Inflammatory macrophage treated with lipopolysaccharide for 4 hours (primary cell): ENCODE data around the gene RPS26.
"Not testable (repeated sequence)": the region's sequence is repeated elsewhere in the genome, so short reads cannot be mapped to it uniquely, and the experiment has no call there.

Source experiments
- DNase-seq: peaks from one replicate; pipeline ENCODE4 v3.0.0-alpha.2; 2020

RPS26 gene

DNA sequence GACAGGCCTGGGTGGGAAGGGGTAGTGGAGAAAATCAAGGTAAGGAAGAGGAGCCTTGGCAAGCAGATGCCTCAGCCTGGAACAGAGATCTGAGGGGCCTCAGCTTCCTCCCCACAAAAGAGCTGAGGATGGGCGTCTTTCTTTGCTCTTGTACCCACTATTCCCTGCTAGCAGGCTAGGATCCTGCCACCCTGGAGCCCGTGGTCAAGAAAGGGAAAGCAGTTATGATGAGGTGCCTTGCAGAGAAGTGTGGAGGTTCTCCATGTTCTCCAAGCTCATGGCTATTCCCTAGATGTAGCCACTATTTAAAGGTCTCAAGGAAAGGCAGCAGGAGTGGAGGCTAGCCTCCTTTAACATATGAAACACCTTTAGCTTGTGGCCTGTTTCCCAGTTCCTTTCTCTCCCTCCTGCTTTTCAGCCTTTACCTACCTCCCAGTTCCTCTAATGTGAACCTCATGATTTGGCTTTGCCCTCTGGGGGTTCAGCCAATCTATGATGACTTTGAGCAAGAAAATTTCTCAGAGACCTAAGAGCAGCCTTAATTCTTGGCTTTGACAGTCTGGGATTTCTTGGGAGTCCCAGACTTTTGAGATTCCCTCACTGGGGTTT lies 19.7 kb upstream of the RPS26 start:
- DNase-seq, result no peak

DNA sequence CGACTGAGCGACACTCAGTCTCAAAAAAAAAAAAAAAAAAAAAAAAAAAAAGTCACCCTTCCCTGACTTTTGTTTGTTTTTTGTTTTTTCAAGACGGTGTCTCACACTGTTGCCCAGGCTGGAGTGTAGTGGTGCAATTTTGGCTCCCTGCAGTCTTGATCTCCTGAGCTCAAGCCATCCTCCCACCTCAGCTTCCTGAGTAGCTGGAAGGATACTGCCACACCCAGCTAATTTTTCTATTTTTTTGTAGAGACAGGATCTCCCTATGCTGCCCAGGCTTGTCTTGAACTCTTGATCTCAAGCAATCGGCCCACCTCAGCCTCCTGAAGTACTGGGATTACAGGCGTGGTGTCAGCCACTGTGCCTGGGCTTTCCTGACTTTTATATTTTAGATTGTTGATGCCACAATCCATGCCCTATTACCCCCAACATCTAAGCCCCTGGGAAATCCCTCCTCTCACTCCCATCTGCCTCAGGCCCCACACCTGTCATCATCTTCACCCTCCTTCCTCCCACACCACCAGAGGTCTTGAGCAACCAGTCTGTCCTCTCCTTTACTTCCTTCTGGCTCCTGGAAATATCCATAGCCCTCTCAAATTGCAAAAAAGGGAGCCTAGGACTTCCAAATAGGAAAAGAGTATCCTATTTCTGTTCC lies 13.1 kb upstream of the RPS26 start:
- no peak for DNase-seq

DNA sequence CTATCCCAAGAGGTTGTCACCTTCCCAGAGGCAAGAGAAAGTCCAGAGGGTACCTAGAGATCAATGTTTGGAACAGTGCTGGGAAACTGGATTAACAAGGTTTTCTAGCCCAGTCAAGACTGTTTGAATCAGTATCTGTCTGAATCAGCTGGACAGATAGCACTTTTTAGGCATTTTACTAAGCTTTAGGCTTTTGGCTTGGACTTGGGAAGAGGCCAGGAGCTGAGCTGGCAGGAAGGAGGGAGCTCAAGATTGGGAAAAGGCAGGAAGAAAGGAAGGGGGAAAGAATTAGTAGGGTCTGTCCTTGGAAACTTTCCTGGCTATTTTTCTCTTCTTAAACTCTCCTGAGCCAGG lies 12.6 kb upstream of the RPS26 start:
- no peak for DNase-seq

DNA sequence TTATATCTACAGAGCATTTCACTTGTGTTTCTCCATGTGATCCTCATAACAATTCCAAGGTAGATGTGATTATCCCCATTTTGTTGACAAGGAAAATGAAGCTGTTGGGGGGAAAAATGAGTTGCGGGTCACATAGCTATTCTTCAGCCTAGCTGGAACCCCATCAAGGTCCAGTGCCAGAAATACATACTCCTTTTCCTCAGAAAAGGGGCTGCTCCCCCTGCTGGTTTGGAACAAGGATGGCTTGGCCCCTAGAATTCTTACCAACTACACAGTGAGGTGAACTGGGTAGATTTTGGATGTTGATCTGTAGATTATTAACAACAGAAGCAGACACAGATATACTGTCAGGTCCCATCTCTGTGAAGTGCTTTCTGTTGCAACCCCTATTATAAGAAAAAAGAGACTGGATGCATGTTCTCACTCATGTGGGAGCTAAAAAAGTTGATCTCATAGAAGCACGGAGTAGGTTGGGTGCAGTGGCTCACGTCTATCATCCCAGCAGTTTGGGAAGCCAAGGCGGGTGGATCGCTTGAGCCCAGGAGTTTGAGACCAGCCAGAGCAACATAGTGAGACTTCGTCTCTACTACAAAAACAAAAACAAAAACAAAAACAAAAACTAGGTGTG lies 11.9 kb upstream of the RPS26 start:
- peak; percentile 62 for DNase-seq

DNA sequence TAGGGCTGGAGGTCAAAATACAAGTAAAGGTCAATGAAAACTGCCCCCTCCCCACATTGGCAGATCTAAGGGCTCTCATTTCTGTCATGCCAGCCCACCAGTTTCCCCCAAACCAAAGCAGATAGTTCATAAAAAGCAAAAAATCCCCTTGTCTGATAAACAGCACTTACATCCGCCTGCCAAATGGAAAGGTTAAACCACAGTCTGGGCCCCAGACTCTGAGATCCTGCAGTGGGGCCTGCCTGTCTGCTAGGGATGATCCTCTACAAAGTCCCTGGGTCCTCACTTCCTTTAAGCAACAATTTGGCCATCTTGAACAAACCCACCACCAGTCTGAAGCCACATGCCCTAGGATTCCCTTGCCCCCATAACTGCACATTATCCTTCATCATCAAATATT lies 9.7 kb upstream of the RPS26 start:
- DNase-seq, result no peak

DNA sequence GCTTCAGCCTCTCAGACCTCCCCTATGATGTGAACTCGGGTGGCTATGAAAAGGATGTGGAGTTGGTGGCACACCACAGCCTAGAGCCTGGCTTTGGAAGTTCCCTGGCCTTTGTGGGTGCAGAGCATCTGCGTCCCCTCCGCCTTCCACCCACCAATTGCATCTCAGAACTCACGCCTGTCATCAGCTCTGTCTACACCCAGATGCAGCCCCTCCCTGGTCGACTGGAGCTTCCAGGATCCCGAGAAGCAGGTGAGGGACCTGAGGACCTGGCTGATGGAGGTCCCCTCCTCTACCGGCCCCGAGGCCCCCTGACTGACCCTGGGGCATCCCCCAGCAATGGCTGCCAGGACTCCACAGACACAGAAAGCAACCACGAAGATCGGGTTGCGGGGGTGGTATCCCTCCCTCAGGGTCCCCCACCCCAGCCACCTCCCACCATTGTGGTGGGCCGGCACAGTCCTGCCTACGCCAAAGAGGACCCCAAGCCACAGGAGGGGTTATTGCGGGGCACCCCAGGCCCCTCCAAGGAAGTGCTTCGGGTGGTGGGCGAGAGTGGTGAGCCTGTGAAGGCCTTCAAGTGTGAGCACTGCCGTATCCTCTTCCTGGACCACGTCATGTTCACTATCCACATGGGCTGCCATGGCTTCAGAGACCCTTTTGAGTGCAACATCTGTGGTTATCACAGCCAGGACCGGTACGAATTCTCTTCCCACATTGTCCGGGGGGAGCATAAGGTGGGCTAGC lies 7.0 kb upstream of the RPS26 start:
- DNase-seq, result no peak

DNA sequence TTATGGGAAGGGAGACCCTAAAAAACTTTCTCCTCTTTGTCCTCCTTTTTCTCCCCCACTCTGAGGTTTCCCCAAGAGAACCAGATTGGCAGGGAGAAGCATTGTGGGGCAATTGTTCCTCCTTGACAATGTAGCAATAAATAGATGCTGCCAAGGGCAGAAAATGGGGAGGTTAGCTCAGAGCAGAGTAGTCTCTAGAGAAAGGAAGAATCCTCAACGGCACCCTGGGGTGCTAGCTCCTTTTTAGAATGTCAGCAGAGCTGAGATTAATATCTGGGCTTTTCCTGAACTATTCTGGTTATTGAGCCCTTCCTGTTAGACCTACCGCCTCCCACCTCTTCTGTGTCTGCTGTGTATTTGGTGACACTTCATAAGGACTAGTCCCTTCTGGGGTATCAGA lies 4.6 kb upstream of the RPS26 start:
- DNase-seq, result no peak

DNA sequence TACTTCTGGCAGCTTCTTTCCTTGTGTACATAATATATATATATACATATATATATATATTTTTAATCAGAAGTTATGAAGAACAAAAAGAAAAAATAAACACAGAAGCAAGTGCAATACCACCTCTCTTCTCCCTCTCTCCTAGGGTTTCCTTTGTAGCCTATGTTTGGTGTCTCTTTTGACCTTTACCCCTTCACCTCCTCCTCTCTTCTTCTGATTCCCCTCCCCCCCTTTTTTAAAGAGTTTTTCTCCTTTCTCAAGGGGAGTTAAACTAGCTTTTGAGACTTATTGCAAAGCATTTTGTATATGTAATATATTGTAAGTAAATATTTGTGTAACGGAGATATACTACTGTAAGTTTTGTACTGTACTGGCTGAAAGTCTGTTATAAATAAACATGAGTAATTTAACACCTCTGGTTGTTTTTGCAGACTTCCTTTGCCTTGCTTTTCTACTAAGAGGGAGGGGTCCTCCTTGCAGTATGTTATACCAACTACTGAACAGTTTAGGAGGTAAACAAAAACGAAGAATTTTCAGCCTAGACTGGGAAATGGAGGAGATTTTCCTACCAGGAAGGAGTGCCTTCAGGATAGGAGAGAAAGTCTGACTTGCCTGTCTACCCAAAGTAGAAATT lies 3.6 kb upstream of the RPS26 start:
- DNase-seq, result no peak

DNA sequence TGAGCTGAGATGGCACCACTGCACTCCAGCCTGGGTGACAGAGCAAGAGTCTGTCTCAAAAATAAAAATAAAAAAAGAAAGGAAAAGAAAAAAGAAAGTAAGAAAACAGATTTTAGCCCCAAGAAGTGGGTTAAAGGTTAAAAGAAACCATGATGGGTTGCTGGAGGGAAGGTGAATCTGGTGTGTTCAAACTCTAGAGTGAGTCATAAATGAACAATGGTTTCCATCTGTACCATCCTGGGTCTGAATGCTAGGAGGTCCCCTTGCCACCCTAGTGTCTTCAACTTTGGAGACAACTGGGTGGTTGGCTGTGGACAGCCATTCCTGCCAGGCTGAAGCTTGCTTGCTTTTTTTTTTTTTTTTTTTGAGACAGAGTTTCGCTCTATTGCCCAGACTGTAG lies 1.6 kb upstream of the RPS26 start:
- DNase-seq, result no peak

DNA sequence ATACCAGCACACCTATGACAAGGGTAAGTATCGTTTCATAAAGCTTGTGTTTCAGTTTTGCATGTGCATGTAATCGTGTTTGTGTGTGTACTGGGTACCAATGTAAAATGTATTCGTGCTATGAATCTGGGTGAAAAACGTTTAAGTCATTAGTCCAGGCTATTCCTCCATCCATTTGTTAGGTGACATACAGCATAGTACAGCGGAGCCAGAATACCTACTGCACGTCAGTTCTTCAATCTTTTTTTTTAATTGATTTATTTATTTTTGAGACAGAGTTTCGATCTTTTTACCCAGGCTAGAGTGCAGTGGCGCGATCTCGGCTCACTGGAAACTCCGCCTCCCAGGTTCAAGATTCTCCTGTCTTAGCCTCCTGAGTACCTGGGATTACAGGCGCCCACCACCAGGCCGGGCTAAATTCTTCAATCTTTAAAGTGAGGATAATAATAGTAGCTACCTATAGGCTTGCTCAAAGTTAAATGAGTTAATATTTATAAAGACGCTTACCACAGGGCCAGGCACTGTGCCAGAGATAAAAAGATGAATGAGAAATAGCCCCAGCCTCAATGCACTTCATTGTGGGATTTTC lies 661 bp upstream of the RPS26 start:
- no peak for DNase-seq

DNA sequence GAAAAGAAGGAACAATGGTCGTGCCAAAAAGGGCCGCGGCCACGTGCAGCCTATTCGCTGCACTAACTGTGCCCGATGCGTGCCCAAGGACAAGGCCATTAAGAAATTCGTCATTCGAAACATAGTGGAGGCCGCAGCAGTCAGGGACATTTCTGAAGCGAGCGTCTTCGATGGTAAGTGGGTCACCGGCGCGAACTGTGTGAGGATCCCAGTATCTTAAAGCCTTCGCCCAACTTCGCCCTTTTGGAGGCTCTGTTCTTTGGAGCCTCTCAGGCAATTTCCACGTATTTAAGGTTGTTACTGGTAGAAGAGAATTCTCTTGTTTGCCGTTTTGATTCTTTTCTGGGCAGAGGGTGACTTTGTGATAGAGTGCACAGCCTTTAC lies 704 bp downstream of the RPS26 start:
- not testable (repeated sequence) for DNase-seq

DNA sequence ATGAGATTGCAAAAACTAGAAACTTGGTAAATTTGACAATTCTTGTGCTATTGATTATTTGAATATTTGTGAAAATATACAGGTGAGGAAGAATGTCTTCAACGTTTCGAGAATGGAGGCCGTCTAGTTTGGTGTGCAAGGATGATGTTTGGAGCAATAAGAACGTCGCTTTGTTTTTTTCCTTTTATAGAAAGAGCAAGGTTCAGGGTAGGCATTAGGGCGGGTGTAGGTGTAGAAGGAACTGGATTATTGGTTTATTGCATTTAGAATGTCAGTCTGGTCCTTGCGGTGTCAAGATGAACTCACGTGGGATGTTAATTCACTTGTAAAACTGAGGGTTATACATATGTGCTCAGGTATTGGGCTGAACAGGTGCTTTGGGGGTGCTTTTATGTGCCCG lies 1.1 kb downstream of the RPS26 start:
- DNase-seq, result no peak

DNA sequence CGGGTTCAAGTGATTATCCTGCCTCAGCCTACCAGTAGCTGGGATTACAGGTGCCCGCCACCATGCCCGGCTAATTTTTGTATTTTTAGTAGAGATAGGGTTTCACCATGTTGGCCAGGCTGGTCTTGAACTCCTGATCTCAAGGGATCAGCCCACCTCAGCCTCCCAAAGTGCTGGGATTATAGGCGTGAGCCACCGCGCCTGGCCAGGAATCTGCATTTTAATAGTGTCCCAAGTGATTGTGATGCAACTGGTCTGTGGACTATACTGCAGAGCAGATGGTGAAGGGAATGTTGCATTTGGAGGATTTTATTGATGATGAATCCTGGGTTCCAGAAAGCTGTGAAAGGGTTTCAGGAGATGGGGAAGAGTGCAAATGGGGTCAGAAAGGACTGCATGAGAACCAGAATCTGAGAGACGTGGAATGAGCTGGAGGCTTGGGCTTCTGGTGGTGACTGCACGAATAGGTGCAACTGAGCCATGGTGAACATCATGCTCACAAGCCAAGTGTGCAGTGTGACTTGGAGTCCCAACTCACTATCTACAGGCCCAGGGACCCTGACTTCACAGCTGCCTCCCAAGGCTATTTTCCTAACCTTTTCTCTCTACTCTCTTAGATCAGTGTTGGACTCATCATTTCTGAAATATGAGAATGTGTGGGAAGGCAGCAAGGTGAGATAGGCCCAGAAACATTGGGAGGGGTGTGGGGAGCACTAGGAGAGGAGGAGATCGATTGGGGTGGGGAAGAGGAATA lies 4.5 kb downstream of the RPS26 start:
- DNase-seq, result no peak

DNA sequence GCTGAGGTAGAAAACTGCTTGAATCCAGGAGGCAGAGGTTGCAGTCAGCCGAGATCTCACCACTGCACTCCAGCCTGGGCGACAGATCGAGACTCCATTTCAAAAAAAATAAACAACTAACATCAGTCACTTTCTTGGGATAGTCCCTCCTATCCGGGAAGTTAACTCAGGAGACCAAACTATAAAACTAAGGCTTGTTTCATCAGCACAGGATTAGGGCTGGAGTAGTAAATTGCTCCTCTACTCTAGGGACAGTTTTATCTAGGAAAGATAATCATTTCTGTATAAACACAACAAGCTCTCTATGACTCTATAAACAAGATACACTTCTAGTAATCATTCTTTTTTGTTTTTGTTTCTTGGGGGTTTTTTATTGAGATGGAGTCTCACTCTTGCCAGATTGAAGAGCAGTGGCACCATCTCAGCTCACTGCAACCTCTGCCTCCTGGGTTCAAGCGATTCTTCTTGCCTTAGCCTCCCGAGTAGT lies 11.7 kb downstream of the RPS26 start:
- DNase-seq, result no peak

DNA sequence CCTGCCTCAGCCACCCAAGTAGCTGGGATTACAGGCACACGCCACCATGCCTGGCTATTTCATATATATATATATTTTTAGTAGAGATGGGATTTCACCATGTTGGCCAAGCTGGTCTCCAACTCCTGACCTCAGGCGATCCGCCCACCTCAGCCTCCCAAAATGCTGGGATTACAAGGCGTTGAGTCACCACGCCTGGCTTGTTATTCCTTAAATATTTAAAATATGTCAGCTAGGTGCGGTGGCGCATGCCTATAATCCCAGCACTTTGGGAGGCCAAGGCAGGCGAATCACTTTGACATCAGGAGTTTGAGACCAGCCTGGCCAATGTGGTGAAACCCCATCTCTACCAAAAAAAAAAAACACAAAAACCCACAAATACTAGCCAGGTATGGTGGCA lies 18.2 kb downstream of the RPS26 start:
- DNase-seq, result not testable (repeated sequence)

DNA sequence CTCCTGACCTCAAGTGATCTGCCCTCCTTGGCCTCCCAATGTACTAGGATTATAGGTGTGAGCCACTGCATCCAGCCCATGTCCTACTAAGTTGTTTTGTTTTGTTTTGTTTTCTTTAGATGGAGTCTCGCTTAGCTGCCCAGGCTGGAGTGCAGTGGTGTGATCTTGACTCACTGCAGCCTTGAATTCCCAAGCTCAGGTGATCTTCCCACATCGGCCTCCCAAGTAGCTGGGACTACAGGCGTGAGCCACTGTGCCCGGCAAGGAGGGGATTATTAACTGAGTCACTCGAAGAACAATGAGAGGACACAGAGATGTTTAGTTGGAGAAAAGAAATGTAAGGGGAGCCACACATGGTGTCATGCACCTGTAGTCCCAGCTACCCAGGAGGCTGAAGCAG lies 20.3 kb downstream of the RPS26 start:
- no peak for DNase-seq

DNA sequence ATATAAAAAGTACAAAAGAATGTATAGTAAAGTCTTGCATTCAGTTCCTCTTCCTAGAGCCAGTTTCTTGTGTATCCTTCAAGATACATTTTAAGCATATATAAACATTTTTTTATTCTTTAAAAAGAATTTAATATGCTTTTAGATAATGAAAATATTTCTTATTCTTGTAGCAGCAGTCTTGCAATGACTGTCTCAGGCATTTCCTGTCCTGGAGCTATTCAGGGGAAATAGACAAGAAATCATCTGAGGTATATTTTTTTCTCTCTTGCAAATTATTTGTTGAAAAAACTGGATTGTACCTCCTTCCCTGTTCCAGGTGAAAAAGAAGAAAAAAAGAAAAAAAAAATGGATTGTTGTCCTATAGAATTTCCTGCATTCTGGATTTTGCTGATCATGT lies 21.3 kb downstream of the RPS26 start:
- DNase-seq, result no peak

DNA sequence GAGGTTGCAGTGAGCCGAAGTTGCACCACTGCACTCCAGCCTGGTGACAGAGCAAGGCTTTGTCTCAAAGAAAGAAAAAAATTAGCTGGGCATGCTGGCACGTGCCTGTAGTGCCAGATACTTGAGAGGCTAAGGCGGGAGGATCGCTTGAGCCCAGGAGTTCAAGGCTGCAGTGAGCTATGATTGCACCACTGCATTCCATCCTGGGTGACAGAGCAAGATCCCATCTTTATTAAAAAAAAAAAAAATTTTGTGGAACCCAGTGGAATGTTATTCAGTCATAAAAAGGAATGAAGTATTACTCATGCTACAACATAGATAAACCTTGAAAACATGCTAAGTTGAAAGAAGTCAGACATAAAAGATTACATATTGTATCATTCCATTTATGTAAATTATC lies 29.9 kb downstream of the RPS26 start:
- no peak for DNase-seq

DNA sequence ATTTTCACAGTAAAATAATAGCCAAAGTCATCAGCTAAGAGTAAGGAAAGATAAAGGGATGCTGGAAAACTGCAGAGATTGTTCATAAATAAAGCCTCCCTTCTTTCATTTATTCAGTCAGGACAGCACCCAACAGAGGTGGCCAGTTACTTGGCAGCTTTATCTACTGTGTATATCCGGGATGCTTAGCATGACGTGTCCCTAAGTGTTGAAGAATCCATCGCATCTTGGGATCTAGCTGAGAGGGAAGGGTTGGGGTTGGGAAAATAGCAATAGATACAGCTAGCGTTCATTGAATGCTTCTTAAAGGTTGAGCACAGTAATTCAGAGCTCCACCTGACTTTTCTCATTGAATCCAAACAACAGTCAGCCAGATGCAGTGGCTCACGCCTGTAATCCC lies 32.7 kb downstream of the RPS26 start:
- DNase-seq, result no peak

DNA sequence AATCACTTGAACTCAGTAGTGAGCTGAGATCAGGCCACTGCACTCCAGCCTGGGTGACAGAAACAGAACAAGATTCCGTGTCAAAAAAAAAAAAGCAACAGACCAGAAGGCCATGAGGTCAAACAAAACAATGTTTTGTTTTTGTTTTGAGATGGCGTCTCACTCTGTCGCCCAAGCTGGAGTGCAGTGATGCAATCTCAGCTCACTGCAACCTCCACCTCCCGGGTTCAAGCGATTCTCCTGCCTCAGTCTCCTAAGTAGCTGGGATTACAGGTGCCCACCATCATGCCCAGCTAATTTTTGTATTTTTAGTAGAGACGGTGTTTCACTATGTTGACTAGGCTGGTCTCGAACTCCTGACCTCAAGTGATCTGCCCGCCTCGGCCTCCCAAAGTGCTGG lies 36.2 kb downstream of the RPS26 start:
- not testable (repeated sequence) for DNase-seq

DNA sequence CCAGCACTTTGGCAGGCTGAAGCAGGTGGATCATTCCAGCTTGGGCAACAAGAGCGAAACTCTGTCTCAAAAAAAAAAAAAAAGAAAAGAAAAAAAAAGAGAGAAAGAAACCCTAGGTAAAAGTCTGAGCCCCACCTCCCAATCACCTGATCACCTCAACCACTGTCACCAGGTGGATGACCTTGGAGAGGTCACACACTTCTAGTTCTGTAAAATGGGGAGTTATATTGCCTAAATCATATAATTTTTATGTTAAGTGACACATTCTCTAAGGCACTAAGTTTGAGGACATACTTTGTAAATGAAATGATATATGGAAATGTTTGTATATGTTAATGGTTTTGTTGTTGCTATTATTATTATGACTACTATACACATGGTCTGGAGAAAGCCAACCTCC lies 36.7 kb downstream of the RPS26 start:
- no peak for DNase-seq
